Uterus (tissue), 2 donors: ENCODE measurements around the gene PAFAH1B2.

Experiments
- CTCF ChIP-seq, 4 experiments: fragments of 200-600 bp in 2 of 4; fragments of 450-650 bp in 2 of 4; sonication (generic) in 2 of 4; IDR thresholded peaks; one replicate each; pipeline ENCODE4 v1.5.1; 2016 to 2019; ENCODE audit warnings: antibody characterized with exemption in 4 of 4, mild to moderate bottlenecking in 2 of 4, moderate library complexity in 1 of 4
- POLR2A ChIP-seq, 2 donors: fragments of 450-650 bp; IDR thresholded peaks; one replicate each; pipeline ENCODE4 v1.6.1; 2016; ENCODE audit warnings: antibody characterized with exemption in 2 of 2, mild to moderate bottlenecking in 1 of 2, moderate library complexity in 1 of 2

- no peak for TF ChIP-seq CTCF (IDR thresholded peaks at IDR 0.05)
- no peak for TF ChIP-seq POLR2A (IDR thresholded peaks at IDR 0.05)
Observed at GRCh38 chr11:117198613-117199012, 54.5 kb downstream of the PAFAH1B2 start.
